Ramos (cell line): ENCODE data around the gene EDNRA.
"Not testable (repeated sequence)": the region's sequence is repeated elsewhere in the genome, so short reads cannot be mapped to it uniquely, and the experiment has no call there.

Experiments
- in situ Hi-C: fragments of 300-500 bp; cut with MboI; formaldehyde crosslinking; loops from one replicate; pipeline ENCODE4 v1.14.3; 2022; ENCODE audit warnings: low sequenced_read_pairs; ENCODE audit not compliant: unreplicated experiment

Gene EDNRA

DNA sequence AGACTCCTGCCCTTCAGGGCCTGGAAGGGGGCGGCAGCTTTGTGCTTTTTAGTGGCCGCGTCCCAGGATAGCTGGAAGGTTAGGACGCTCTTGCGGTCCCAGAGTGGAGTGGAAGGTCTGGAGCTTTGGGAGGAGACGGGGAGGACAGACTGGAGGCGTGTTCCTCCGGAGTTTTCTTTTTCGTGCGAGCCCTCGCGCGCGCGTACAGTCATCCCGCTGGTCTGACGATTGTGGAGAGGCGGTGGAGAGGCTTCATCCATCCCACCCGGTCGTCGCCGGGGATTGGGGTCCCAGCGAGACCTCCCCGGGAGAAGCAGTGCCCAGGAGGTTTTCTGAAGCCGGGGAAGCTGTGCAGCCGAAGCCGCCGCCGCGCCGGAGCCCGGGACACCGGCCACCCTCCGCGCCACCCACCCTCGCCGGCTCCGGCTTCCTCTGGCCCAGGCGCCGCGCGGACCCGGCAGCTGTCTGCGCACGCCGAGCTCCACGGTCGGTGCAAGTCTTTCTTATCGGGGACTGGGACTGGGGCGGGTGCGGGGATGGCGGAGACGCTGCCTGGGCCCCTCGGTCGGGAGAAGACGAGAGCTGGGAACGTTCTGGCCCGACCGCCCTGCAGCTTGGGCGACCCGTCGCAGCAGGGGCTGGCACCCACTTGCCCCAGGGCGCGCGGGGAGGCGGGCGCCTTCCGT is at the start of gene EDNRA:
EDNRA (plus strand) TSS at position 207 of the 686 bp plus-strand sequence. CDS start 4,585 bp downstream, outside the sequence.
- in situ Hi-C loops = no loop called here

DNA sequence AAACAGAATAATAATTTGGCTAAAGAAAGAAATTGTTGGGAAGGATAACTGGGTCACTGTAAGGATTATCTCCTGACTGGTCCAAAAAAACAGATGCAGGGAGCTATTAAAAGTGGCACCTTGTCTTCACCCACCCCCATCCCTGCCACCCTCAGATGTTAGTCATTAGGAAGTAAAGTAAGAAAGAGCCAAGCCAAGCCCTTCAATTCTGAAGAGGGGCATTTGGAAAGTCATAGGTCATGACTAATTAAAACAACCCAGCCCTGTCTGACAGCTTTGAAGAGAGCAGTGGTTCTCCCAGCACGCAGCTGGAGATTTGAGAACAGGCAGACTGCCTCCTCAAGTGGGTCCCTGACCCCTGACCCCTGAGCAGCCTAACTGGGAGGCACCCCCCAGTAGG is 46.5 kb upstream of the EDNRA start:
- in situ Hi-C loops = not testable (repeated sequence)

DNA sequence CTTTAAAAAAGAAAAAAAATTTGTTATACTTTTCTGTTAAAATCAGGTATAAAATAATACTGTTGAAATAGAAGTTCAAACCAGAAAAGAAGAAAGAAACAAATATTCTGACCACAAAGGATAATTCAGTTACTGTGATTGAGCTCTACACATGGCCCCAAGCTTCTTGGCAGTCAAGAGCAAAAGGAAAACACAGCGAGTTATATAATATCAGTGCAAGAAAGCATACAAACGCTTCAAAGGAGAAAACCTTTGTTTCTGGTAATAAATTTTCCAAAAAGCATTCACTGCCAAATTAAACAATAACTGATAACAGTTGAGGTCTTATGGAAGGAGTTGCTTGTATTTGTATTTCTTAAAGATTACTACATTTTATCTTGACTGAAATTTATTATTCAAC is 40.5 kb upstream of the EDNRA start:
- in situ Hi-C loops = no loop called here

DNA sequence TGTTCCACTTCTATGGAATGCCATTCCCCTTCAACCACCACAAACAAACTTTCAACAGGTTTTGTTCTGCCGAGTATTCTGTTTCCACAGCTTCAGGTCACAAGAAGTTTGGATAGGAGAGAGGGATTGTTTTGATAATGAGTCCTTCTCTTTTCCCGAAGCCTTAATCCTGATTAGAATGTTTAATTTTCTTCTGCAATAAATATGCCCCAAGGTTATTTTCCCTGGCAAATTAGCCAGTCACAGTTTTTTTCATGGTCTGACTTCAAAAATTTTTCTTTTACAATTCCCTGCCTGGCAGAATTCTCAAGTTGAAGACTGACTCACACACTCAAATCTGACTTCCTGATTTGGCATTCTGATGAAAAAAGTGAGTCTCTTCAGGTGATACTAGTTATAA is 33.1 kb upstream of the EDNRA start:
- in situ Hi-C loops = no loop called here

DNA sequence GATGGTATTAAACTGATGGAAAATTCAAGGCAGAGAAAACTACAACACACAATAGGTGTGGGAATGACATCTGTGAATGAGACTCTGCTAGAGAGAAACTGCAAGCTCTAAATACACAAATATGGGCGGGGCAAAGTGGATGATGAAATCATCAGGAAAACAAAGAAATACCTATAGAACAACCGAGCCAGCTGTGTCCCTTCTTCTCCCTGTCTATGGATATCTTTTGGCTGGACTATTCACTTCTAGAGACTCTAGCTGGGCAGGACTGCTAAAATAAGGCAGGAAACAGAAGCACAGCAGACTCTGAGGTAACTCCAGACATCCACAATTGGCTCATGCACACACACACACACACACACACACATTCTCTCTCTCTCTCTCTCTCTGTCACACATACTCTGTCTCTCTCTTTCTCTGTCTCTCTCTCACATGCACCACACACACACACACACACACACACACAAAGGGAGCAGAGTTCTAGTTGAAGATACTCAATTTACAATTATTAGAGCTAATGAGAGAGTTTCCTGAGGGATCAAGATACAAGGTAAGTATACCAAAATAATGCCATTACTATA is 27.2 kb upstream of the EDNRA start:
- in situ Hi-C loops = no loop called here

DNA sequence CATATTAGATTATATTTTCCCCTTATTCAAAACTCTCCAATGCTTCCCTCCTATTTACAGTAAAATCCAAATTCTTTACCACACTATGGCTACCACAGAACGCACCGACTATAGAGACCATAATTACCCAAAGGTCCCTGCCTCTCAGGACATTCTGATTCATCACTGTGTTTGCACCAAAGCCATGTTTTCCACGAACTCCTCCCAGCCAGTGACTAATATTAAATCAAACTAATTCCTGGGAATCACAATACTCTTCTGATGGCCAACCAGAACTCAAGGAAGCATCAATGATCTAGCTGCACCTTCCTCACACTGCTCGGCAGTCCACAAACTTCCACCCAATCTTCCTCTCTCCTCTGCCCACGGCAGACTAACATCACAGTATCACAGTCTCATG is 24.2 kb upstream of the EDNRA start:
- in situ Hi-C loops = no loop called here

DNA sequence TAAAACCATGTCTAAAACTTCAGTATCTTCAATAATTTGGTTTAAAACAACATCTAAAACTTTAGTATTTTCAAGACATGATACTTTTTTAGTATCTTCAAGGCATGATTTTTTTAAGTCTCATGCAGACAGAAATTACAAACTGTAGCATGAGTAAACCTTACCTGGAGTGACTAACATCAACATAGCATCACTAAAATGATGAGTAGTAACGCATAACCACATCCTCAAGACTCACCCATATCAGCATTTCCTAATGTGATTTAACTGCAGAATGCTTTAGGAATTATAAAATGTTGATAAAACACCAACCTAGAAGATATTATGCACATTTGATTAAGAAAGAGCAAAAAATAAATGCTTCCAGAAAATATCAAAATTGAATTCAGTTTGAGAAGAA is 19.7 kb upstream of the EDNRA start:
- in situ Hi-C loops = no loop called here

DNA sequence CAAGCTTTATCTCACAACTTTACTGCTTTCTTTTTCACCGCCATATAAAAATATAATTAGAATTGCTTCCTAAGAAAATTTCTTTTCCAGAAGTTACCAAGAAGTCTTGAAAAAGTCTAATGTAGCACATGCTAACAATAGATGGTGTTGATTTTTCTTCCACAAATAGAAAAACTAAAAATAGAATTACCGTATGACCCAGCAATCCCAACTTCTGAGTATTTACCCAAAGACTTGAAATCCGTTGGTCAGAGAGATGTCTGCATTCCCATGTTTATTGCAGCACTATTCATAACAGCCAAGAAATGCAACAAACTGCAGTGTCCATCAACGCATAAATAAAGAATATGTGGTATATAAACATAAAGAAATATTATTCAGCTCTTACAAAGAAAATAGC is 17.8 kb upstream of the EDNRA start:
- in situ Hi-C loops = no loop called here

DNA sequence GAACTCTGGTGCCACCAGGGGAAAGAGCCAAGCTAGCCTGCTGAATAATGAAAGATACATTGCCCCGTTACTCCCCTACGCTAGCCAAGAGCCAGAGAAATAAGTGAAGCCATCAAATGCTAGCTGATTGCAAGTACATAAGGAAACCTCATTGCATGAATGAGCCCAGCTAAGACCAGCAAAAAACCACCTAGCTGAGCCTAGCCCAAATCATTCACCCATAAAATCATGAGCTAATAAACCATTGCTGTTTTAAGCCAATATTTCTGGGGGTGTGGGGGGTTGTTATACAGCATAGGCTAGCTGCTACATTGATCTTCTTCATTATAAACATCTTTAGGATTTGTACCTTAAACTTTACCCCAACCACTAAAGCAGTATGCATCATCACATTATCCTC is 15.4 kb upstream of the EDNRA start:
- in situ Hi-C loops = no loop called here

DNA sequence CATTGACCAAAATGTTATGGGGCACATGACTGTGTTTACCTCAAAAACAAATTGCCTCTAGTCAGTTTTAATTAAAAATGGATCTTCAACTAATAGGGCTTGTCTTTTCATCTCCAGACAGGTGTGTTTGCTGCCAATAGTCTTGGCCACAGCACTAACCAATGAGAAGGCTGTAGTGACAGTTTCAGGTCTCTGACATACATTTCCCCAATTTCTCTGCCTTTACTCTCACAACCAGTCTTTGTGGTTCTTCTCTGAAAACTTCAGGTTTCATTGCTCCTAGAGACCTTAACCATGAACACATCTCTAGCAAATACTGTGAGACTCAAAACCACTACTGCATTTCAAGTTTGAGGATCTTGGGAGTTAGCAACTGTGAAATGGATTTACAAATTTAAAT is 3.5 kb upstream of the EDNRA start:
- in situ Hi-C loops = no loop called here

DNA sequence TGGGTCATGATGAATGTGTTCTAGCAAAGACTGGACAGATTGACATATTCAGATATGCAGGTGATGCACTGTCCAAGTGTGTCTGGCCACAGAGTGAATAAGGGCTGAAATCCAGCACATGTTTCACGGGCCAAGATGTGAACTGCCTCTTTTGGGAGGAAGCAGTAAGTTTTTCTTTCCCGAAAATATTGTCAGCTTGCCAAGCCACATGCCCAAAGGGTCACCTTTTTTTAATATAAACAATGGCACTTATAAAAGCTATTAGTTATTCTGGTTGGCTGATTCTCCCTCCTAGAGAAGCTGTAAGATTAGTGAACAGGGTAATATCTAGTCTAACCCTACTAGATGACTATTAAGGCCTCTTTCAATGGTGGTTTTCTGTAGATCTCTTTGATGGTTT is 1.5 kb upstream of the EDNRA start:
- in situ Hi-C loops = no loop called here

DNA sequence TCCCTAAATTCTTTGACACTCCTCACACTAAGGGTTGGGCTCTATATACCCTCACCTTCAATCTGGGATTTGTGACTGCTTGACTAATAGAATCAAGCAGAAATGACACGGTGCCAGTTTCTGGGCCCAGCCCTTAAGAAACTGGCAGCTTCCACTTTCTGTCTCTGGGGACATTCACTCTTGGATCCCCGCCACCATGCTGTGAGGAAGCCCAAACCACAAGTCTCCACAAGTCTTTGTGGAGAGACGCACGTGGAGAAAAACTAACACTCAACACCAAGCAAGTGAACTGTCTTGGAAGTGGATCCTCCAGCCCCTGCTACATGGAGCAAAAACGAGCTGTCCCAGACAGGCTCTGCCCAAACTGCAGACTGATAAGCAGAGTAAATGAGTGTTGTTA is 1.1 kb upstream of the EDNRA start:
- in situ Hi-C loops = no loop called here

DNA sequence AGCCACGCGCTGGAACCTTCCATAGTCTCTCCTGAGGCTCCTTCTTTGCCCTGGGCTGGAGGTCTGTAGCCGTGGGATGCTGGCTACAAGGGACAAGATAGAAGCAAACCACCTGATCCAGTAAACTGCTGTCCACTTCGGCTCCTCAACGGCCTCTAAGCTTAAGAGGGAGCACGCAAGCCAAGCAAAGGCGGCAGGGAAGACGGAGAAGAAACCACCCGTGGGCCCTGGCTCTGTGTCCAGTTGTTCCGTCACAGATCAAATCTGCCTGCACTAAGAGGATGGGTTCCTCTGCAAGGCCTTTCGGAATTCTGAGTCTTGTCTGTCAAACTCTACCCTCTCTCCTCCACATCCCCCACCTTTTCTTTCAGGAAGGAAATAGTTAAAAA is 401 bp upstream of the EDNRA start:
- in situ Hi-C loops = no loop called here

DNA sequence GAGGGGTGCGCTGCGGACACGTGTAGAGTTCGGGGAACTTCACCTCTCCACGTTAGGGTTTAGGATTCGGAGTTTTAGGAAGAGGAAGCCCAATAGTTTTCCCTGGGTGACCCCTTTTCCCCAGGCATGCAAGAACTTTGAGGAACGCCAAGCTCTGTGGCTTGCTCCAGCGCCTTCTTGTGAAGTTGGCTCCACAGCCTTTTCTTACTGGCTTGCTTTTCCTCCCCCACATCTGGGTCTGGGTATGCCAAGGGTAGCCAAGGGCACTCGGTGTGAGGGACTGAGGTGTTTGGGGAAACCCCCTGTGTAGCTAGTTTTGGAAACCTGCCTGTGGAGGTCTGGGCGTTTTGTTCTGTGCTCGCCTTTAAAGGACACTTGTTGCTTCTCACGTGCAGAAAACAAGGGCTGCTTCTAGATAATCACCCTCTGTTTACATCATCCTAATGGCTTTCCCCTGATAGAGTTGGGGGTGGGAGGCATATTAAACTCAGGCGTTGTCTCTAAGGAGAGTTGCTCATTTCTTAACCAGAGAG is 746 bp downstream of the EDNRA start:
- in situ Hi-C loops = no loop called here

DNA sequence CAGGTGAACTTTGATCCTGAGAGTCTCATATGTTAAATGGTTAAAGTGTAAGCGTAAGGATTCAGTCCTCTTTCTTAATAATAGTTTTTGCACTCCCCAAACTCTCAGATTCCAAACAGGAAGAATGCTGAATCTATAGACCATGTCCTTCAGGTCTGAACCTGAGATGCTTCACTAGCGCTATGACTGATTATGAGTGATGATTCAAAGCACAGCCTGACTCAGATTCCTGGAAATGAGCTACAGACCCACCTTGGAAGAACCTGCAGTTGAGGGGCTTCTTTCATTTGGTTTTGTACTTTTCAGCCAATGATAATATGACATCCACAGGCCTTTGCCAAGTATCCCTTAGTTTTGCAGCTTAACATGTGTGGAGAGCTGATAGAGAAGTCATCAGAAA is 1.4 kb downstream of the EDNRA start:
- in situ Hi-C loops = no loop called here

DNA sequence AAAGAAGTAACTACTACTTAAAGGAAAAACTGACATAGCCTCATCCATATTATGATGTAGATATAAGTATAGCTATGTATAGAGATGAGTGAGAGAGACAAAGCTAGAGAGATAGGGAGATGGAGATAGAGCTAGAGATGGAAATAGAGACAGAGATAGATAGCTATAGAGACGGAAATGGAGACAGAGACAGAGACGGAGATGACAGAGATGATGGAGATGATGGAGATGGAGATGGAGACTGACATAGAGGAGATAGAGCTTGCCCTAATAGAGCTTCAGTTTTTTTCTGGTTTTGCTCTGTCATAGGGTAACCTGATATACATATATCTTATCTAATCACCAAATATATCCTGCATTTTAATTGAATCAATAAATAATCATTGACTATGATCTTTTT is 4.3 kb downstream of the EDNRA start:
- in situ Hi-C loops = no loop called here

DNA sequence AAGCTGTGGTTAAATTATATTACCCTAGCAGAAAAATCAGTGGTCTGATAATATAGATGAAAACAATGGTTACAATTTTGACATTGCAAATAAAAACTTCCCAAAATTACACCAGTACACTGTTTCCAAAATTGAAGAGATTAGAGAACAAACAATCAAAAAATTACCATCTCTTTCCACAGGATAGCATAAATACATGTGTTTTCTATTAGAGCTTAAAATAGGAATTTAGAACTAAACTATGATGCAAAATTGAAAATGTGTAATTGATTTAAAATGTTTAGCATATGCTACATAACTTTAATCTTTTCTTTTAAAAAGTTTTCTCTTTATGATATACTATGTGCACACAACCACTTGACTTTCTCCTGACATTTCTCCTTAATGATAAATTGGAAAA is 6.7 kb downstream of the EDNRA start:
- in situ Hi-C loops = no loop called here

DNA sequence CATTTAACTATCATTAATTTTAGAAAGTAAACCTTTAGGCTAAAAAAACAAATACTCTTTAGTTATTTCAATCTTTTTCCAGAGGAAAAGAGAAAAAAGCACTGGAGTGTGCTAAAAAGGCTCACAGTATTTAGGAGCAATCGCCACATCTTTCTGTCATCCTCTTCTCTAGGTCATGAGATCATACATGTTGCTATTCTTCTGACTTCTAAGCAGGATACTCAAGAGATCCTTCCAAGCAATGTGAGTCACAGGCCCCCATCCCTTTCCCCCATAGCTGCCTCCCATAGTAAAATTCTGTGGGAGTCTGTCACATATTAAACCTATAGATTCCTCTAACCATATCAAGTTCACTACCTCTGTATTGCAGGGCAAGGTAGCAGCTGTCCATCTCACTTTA is 7.7 kb downstream of the EDNRA start:
- in situ Hi-C loops = no loop called here

DNA sequence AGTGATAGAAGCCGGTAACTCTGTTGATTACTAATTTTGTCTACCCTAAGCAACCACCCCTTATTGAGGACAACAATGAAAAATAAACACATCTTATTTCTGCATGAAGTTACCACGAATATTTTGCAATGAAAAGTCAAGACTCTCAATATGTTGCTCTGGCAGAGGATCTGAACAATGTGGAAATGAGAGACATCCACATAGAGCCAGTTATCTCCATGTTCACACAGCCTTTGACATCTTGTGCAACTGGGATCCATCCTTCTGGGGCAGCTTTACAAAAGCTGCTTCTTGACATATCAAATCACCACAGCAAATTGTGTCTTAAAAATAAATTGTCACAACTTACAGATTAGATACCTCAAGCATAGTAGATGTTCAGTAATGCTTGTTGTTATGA is 10.2 kb downstream of the EDNRA start:
- in situ Hi-C loops = no loop called here

DNA sequence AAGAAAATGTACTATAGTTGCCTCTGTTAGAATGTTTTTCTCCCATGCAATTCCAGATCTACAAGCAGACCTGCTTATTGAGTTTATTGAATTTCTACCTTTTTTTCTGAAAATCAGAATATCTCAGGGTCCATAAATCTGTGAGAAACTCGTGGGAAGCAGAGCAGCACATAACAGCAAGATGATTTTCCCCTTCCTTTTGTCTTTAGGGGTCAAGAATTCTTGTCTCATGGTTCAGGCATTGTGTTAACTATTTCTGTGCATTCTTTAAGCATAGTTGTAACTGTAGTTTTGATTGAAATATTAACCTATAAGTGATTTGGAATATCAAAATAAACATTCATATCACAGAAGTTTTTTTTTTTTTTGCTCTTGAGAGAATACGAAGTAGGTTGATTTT is 11.4 kb downstream of the EDNRA start:
- in situ Hi-C loops = no loop called here

DNA sequence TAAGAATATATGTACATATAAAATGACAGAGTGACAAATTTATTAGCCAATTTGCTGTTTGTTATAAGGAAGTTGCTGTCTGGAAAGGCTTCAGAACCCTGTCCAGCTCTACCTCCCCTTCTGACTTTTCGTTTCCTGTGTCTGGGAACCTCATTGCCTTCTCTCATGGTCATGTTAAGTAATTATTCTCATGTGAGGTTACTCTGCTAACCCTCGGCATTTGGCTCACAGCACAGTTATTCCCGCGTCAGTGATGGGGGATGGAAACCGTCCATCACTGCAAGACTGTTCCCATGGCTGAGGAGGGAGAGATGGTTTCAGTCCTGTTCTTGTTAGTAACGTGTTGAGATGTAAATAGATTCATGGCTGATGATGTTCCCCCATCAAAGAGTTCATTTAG is 11.9 kb downstream of the EDNRA start:
- in situ Hi-C loops = no loop called here

DNA sequence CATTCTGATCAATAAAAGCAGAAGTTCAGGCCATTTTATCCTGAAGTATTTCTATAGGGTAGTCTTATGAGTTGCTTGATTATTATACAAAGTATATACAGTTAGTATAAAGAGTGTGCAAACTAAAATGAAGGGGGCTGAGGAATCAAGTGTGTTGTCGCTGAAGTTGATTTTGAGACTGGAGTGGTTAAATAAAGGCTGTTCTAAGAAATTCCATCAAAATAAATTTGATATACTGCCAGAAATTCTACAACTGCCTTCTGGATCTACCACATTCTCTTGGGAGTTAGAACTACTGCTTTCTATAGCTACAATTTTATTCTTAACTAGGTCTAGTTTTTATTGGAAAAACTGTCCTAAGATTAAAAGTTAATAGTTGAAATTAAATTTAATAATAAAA is 12.4 kb downstream of the EDNRA start:
- in situ Hi-C loops = no loop called here
